Lower lobe of right lung (tissue), 2 donors: ENCODE data around the gene ZFAND4. TPM values are rescaled to one million over a fixed set of nuclear protein-coding genes. Genes with fewer than 3 reads are reported as not detected.

Experiments
- ATAC-seq, 2 donors: fragments of 200-7000 bp; cut with Tn5 transposase; one replicate each; pipeline ENCODE4 v1.9.1; 2020 to 2022; ENCODE audit warnings: mild to moderate bottlenecking in 2 of 2, moderate library complexity in 2 of 2
- DNase-seq: peaks from one replicate; pipeline ENCODE4 v3.0.0-alpha.2; 2020
- H3K27ac ChIP-seq: fragments of 200-600 bp; one replicate; pipeline ENCODE4 v1.8.0; 2022
- H3K27me3 ChIP-seq: fragments of 200-600 bp; one replicate; pipeline ENCODE4 v1.8.0; 2022; ENCODE audit warnings: low read depth
- H3K36me3 ChIP-seq: fragments of 200-600 bp; one replicate; pipeline ENCODE4 v1.8.0; 2022; ENCODE audit warnings: mild to moderate bottlenecking
- H3K4me1 ChIP-seq: fragments of 200-600 bp; one replicate; pipeline ENCODE4 v1.8.0; 2022
- H3K4me3 ChIP-seq: fragments of 200-600 bp; one replicate; pipeline ENCODE4 v1.8.0; 2022; ENCODE audit warnings: mild to moderate bottlenecking
- H3K9me3 ChIP-seq: fragments of 200-600 bp; one replicate; pipeline ENCODE4 v1.8.0; 2022
- CTCF ChIP-seq: fragments of 200-600 bp; IDR thresholded peaks from one replicate; pipeline ENCODE4 v1.8.0; 2022; ENCODE audit warnings: antibody characterized with exemption, mild to moderate bottlenecking
- intact Hi-C: fragments of 100-400 bp; cut with DNase I; formaldehyde crosslinking; loops from one replicate; pipeline ENCODE4 v1.11.0; 2022
- total RNA-seq: library from RNA; stranded (reverse); fragmentation: NEBNext Ultra II Directional; extraction: Animal tissue kit (Norgen Biotek cat#: 25700); gene quantifications from one replicate; pipeline ENCODE4 v1.2.1, GENCODE V29; 2021
- donor health status: DM: no; HTN: yes; CAD: no; lungs with severe emphysema.

Gene ZFAND4
- total RNA-seq, 1 donor from 2014 or later = 15.7 TPM

DNA sequence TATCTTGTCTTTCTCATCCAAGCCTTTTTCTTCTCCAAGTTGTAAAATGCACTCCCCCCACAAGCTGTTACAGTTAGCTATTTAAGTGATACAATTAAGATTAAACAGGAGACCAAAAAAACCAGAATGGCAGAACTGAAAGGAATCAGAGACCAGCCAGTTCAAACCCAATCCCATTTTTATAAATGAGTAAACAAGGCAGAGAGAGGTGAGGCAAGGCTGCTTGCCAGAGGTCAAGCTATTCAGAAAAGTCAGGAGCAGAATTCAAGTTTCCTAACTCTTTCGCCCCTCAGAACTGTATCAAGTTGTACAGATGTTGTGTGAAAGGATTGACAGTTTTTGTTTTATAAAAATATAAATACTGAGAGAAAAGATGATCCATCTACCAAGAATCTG, 90.2 kb downstream of the ZFAND4 start:
- no peak for ATAC-seq
- no peak overlapping the region for H3K4me3 ChIP-seq
- no peak for DNase-seq
- H3K36me3 ChIP-seq = no peaks in the 10 kb centered on the region
- H3K27ac ChIP-seq = no peak overlapping the region
- peaks cover 23% of the 10 kb centered on the region for H3K4me1 ChIP-seq
- H3K27me3 ChIP-seq = no peaks in the 10 kb centered on the region
- no peak for TF ChIP-seq CTCF
- intact Hi-C loops = no loop called here
- H3K9me3 ChIP-seq = no peaks in the 10 kb centered on the region

GRCh38 chr10:45581582-45582385, 90.8 kb downstream of the ZFAND4 start:
- Histone ChIP-seq H3K27ac (no peak overlapping the region), H3K4me1 (peaks cover 23% of the 10 kb centered on the region), H3K27me3 (no peaks in the 10 kb centered on the region), H3K9me3 (no peaks in the 10 kb centered on the region), H3K36me3 (no peaks in the 10 kb centered on the region), H3K4me3 (no peak overlapping the region)
- intact Hi-C loops = no loop called here
- DNase-seq (no peak), ATAC-seq (no peak)
- no peak for TF ChIP-seq CTCF

DNA sequence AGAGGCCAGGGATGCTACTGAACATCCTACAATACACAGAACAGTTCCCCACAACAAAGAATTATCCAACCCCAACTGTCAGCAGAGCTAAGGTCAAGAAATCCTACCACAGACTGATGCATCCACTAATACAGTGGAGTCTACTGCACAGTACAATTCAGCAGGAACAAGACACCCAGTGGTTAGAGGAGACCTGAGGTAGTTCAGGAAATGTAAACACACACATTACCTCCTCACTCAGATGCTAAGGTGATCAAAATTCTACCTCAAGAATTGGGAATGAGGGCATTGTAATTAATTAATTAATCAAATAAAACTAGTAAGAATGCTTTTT, 91.4 kb downstream of the ZFAND4 start:
- H3K27ac ChIP-seq = peak overlapping the region; percentile 54
- TF ChIP-seq CTCF = no peak
- intact Hi-C loops = no loop called here

GRCh38 chr10:45580371-45581215, 92.0 kb downstream of the ZFAND4 start:
- ATAC-seq (peak; percentile 34 to 59), DNase-seq (no peak)
- Histone ChIP-seq H3K9me3 (no peaks in the 10 kb centered on the region), H3K27me3 (no peaks in the 10 kb centered on the region), H3K4me1 (peaks cover 23% of the 10 kb centered on the region), H3K36me3 (no peaks in the 10 kb centered on the region), H3K27ac (peak overlapping the region; percentile 54), H3K4me3 (peak overlapping the region; percentile 36)
- intact Hi-C loops = no loop called here
- no peak for TF ChIP-seq CTCF

More for the DNA sequence above, 91.4 kb downstream of the ZFAND4 start:
- Histone ChIP-seq H3K4me3 (peak overlapping the region; percentile 36), H3K36me3 (no peaks in the 10 kb centered on the region), H3K27me3 (no peaks in the 10 kb centered on the region), H3K9me3 (no peaks in the 10 kb centered on the region), H3K4me1 (peaks cover 23% of the 10 kb centered on the region)
- no peak for DNase-seq
- ATAC-seq = peak; percentile 13 to 49

DNA sequence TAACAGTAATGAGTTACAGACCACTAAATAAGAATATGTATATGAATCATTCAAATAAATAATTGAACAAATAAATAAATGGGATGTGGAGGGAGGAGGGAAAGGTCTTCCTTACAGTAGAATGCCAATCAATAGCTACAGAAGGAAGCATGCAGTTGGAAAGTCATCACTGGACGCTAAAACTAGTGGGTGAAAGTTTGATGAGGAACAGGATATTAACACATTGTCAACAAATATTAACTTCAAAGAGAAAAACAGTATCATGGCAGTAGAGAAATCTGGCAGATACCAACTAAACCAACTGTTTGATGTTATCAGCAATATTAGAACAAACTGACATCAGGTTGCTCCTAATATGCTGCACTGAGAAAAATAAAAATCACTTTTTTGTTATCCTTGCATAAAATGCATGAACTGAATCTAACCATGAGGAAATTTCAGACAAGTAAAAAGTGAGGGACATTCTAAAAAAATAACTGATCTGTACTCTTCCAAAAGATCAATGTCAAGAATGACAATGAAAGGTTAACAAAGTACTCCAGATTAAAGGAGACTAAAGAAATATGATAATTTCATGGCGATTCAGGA, 94.1 kb downstream of the ZFAND4 start:
- Histone ChIP-seq H3K27ac (no peak overlapping the region), H3K36me3 (no peaks in the 10 kb centered on the region), H3K4me3 (no peak overlapping the region), H3K4me1 (peaks cover 23% of the 10 kb centered on the region), H3K9me3 (no peaks in the 10 kb centered on the region), H3K27me3 (no peaks in the 10 kb centered on the region)
- intact Hi-C loops = no loop called here
- no peak for ATAC-seq
- DNase-seq = no peak
- no peak for TF ChIP-seq CTCF
